ENCODE results near the gene TCP1.

DNA sequence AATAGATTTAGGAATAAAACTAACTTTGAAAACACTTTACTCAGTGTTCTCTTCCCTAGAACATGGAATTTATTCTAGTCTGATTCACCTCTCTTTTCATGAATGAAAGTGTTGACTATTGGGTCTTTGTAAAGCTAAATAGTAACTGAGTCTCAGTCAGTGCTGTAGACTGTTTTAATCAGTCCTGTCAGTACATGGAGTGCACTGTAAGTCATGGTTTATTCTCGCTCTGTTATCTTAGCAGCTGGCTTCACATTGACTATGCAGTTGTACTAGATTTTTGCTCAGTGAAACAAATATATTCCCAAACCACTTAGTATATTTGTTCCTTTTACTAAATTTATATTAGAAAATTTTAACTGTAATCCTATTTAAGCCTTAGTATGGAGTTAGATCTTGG is 42.6 kb downstream of the TCP1 start:
- TF ChIP-seq, protein P1, sequence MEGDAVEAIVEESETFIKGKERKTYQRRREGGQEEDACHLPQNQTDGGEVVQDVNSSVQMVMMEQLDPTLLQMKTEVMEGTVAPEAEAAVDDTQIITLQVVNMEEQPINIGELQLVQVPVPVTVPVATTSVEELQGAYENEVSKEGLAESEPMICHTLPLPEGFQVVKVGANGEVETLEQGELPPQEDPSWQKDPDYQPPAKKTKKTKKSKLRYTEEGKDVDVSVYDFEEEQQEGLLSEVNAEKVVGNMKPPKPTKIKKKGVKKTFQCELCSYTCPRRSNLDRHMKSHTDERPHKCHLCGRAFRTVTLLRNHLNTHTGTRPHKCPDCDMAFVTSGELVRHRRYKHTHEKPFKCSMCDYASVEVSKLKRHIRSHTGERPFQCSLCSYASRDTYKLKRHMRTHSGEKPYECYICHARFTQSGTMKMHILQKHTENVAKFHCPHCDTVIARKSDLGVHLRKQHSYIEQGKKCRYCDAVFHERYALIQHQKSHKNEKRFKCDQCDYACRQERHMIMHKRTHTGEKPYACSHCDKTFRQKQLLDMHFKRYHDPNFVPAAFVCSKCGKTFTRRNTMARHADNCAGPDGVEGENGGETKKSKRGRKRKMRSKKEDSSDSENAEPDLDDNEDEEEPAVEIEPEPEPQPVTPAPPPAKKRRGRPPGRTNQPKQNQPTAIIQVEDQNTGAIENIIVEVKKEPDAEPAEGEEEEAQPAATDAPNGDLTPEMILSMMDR (conservative IDR thresholded peaks at IDR 0.05): no peak
- TF ChIP-seq EZH2 (IDR thresholded peaks at IDR 0.05; ENCODE audit: low read depth): no peak

Measured in PC-9 (cell line).